HFFc6 (cell line): ENCODE data around the gene NEUROD4. TPM values are rescaled to one million over a fixed set of nuclear protein-coding genes. Genes with fewer than 3 reads are reported as not detected.

Experiments used
- DNase-seq: peaks from one replicate; pipeline ENCODE4 v3.0.0-alpha.2; 2018
- H3K27ac Mint-ChIP-seq: 2 replicates; pipeline ENCODE4 v1.8.0; 2020; ENCODE audit warnings: mild to moderate bottlenecking, mixed read lengths
- H3K27me3 Mint-ChIP-seq: 2 replicates; pipeline ENCODE4 v1.8.0; 2021; ENCODE audit warnings: mild to moderate bottlenecking, moderate library complexity, mixed read lengths; ENCODE audit not compliant: insufficient read depth
- H3K36me3 Mint-ChIP-seq: 2 replicates; pipeline ENCODE4 v1.8.0; 2021; ENCODE audit warnings: low read depth, mixed read lengths
- H3K4me1 Mint-ChIP-seq: 2 replicates; pipeline ENCODE4 v1.8.0; 2020; ENCODE audit warnings: low read depth, mixed read lengths
- H3K4me3 Mint-ChIP-seq: 2 replicates; pipeline ENCODE4 v1.8.0; 2020; ENCODE audit warnings: mild to moderate bottlenecking, moderate library complexity, mixed read lengths
- H3K9me3 Mint-ChIP-seq: 2 replicates; pipeline ENCODE4 v1.8.0; 2020; ENCODE audit warnings: mild to moderate bottlenecking, mixed read lengths
- total RNA-seq, 6 experiments: library from RNA; stranded (reverse); fragmentation: NEBNext Ultra II Directional; extraction: Animal tissue kit (Norgen Biotek cat#: 25700); gene quantifications; 2 replicates in 1 of 6; 3 replicates in 5 of 6; pipeline ENCODE4 v1.2.3, GENCODE V29; 2021
- TF ChIP-seq, protein P1 (sequence below): fragments of 200-600 bp; sonication (generic); IDR thresholded peaks from 2 replicates; pipeline ENCODE4 v1.5.0; 2021; ENCODE audit warnings: antibody characterized with exemption, mild to moderate bottlenecking

The NEUROD4 gene
- total RNA-seq, 6 experiments from 2014 or later: not detected

DNA sequence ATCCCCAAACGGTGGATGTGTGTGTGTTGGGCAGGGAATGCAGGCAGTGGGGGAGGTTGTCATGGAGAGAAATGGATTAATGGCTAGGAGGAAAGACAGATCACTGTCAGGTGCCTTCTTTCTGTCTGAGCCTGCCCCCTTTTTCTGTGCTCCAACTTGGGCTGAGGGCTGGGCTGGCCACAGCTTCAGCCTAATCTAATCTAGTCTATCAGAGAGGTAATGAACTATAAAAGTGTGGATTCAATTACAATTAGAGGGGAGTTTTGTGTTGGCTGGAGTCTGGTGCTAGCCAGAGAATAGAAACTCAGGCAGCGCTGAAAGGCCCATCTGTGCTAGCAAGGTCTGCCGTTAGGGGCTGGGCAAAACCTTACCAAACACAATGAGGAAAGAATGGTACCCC lies 41.2 kb downstream of the NEUROD4 start:
- DNase-seq: no peak

DNA sequence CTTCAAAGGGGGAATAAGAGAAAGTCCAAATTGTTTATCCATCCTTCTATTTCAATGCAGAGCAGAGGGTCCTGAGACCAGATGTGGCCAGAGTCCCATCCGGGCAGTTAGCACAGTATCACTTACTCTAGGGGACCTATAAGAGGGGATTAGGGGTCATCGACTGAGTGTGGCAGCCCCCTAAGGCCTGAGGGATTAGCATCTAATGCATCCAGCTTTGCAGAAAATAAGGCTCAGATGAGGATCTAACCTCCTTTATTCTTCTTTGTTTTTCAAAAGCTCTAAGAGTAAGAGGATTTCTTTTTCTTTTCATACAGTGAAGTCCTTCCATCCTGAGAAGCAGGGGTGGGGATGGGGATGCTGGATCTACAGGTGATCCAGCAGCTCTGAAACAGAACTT lies 43.5 kb downstream of the NEUROD4 start:
- Mint-ChIP-seq H3K27me3 (peaks cover 8% of the 10 kb centered on the region; the same call in 1 of the 2 replicates), H3K4me1 (no peaks in the 10 kb centered on the region), H3K9me3 (no peaks in the 10 kb centered on the region), H3K27ac (no peak overlapping the region), H3K36me3 (no peaks in the 10 kb centered on the region), H3K4me3 (no peak overlapping the region)
- no peak for DNase-seq
- TF ChIP-seq, protein P1, sequence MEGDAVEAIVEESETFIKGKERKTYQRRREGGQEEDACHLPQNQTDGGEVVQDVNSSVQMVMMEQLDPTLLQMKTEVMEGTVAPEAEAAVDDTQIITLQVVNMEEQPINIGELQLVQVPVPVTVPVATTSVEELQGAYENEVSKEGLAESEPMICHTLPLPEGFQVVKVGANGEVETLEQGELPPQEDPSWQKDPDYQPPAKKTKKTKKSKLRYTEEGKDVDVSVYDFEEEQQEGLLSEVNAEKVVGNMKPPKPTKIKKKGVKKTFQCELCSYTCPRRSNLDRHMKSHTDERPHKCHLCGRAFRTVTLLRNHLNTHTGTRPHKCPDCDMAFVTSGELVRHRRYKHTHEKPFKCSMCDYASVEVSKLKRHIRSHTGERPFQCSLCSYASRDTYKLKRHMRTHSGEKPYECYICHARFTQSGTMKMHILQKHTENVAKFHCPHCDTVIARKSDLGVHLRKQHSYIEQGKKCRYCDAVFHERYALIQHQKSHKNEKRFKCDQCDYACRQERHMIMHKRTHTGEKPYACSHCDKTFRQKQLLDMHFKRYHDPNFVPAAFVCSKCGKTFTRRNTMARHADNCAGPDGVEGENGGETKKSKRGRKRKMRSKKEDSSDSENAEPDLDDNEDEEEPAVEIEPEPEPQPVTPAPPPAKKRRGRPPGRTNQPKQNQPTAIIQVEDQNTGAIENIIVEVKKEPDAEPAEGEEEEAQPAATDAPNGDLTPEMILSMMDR: no peak

More for the DNA sequence above, 41.2 kb downstream of the NEUROD4 start:
- no peak overlapping the region for H3K4me3 Mint-ChIP-seq
- peaks cover 3% of the 10 kb centered on the region; the same call in 1 of the 2 replicates for H3K27me3 Mint-ChIP-seq
- no peaks in the 10 kb centered on the region for H3K36me3 Mint-ChIP-seq
- TF ChIP-seq, protein P1: no peak
- no peaks in the 10 kb centered on the region for H3K4me1 Mint-ChIP-seq
- H3K27ac Mint-ChIP-seq: no peak overlapping the region
- no peaks in the 10 kb centered on the region for H3K9me3 Mint-ChIP-seq

DNA sequence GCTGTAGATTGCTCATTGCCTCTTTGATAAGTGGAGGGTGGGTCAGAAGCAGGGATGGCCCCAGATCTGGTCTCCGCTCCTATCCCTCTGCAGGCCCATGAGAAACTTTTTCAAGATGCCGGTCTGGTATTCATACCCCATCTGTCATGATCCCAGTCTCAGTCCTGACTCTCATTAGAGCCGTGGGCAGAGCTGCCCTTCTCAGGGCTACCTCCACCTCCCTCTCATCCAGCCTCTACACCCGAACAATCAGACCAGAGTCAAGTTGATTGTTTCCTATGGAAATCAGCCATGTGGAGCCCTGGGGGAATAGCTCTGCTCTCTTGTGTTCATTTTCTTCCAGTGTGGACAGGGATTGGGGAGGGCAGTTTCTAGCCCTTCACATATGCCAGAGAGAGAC lies 45.8 kb downstream of the NEUROD4 start:
- no peaks in the 10 kb centered on the region for H3K4me1 Mint-ChIP-seq
- H3K9me3 Mint-ChIP-seq: no peaks in the 10 kb centered on the region
- peaks cover 8% of the 10 kb centered on the region; the same call in 1 of the 2 replicates for H3K27me3 Mint-ChIP-seq
- H3K36me3 Mint-ChIP-seq: no peaks in the 10 kb centered on the region
- H3K4me3 Mint-ChIP-seq: no peak overlapping the region
- no peak for DNase-seq
- TF ChIP-seq, protein P1: no peak
- H3K27ac Mint-ChIP-seq: no peak overlapping the region

DNA sequence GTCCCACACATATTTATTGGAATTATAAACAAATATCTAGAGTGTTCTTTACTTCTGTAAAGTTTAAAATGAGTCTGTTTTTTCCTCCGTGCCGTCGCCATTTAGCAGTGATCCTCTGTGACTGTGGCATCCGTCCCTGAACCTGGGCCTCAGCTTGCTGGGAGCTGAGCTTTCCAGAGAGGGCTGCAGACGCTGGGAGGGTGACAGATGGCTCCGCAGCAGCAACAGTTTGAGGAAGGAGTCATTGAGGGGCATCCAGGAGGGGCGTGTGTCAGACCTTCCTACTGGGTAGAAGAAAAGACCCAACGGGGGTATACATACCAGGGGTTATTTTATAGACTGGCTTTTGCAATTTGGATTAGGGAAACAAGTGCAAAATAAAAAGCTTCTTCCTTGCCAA lies 47.9 kb downstream of the NEUROD4 start:
- H3K4me3 Mint-ChIP-seq: no peak overlapping the region
- H3K4me1 Mint-ChIP-seq: no peaks in the 10 kb centered on the region
- TF ChIP-seq, protein P1: no peak
- H3K27me3 Mint-ChIP-seq: peaks cover 11% of the 10 kb centered on the region; the same call in 1 of the 2 replicates
- no peaks in the 10 kb centered on the region for H3K36me3 Mint-ChIP-seq
- no peaks in the 10 kb centered on the region for H3K9me3 Mint-ChIP-seq
- DNase-seq: no peak
- H3K27ac Mint-ChIP-seq: no peak overlapping the region

DNA sequence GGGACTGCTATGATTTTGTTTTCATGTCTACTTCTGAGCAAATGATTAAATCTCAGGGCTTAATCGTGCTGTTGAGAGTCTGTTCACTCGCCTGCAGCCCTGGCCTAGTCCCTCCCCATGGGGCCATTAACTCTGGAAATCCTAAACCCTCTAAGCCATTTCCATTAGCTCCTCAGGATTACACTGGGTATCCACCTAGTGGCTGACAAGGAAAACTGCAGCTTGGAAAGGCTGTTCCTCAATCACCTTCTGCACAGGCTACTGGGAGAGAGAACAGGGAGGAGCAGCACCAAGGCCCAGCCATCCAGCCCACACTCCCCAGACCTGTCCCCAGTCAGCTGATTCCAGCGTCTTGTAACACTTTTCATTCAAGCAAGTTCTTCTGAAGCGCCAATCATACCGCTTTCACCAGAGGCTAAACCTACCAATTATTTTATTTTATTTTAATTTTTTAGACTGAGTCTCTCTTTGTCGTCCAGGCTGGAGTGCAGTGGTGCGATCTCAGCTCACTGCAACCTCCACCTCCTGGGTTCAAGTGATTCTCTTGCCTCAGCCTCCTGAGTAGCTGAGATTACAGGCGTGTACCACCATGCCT lies 48.7 kb downstream of the NEUROD4 start:
- Mint-ChIP-seq H3K4me3 (no peak overlapping the region), H3K27ac (no peak overlapping the region), H3K27me3 (peaks cover 8% of the 10 kb centered on the region; the same call in 1 of the 2 replicates), H3K9me3 (no peaks in the 10 kb centered on the region), H3K4me1 (no peaks in the 10 kb centered on the region), H3K36me3 (no peaks in the 10 kb centered on the region)
- DNase-seq: peak; percentile 68
- TF ChIP-seq, protein P1: peak; percentile 85
